NCI-H446 treated with DMSO at 0.1 percent for 48 hours (cell line): Measurements from ENCODE around the gene ZNF418.
"Not testable (repeated sequence)": the region's sequence is repeated elsewhere in the genome, so short reads cannot be mapped to it uniquely, and the experiment has no call there.

Experiments
- DNase-seq: peaks from one replicate; lab custom pipeline; 2025; lab: John Stamatoyannopoulos, UW

Gene ZNF418

GRCh38 chr19:57888560-57889231, 46.5 kb downstream of the ZNF418 start, which contains the start of gene ZNF814:
ZNF814 (minus strand) TSS chr19:57889037; CDS start chr19:57888802, 235 bp downstream.
- no peak for DNase-seq

GRCh38 chr19:57888107-57888559, 47.1 kb downstream of the ZNF418 start:
- DNase-seq = no peak

- DNase-seq = no peak
Measured at GRCh38 chr19:57887195-57887941, 47.8 kb downstream of the ZNF418 start.

- DNase-seq = no peak
Measured at GRCh38 chr19:57886046-57886445, 49.2 kb downstream of the ZNF418 start.

- DNase-seq = not testable (repeated sequence)
Measured at GRCh38 chr19:57873883-57874799, 61.1 kb downstream of the ZNF418 start.

GRCh38 chr19:57872450-57872849, 62.8 kb downstream of the ZNF418 start:
- DNase-seq = no peak
